ENCODE results near the gene SPATA25.

The SPATA25 gene

GRCh38 chr20:45917790-45918141 is 30.3 kb upstream of the SPATA25 start:
- TF ChIP-seq POLR2A (IDR thresholded peaks at IDR 0.05; ENCODE audit: low read depth, low read length) = no peak
- TF ChIP-seq POLR2AphosphoS5 (IDR thresholded peaks at IDR 0.05; ENCODE audit: low read depth, low read length) = no peak
- TF ChIP-seq PAX5 (IDR thresholded peaks at IDR 0.05; ENCODE audit: insufficient read depth, low read length, severe bottlenecking) = no peak
- TF ChIP-seq TAF1 (IDR thresholded peaks at IDR 0.05; ENCODE audit: low read depth, low read length) = no peak
- TF ChIP-seq POU2F2 (IDR thresholded peaks at IDR 0.05; ENCODE audit: low read depth, low read length) = no peak
- no peak for TF ChIP-seq SPI1 (IDR thresholded peaks at IDR 0.05; ENCODE audit: low read depth, low read length)
- FAIRE-seq (no peak), DNase-seq (ENCODE audit: insufficient read length, low spot score) (no peak)

DNA sequence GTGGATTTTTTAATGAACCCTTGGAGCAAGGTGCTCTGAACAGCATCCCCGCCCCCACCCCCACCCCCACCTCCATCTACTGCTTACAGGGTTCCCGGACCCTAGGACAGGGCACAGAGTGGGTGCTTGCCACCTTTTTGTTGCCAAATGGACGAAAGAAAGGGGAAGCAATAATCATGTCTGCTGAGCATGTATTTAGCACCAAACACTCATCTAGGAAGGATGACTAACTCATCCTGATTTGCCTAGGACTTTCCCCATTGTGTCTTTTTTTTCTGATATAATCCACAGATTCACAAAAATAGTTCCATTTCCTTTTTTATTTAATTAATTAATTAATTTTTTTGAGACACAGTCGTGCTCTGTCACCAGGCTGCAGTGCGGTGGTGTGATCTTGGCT is 25.7 kb upstream of the SPATA25 start:
- FAIRE-seq = no peak
- TF ChIP-seq POLR2A (IDR thresholded peaks at IDR 0.05; ENCODE audit: low read depth, low read length) (no peak), POU2F2 (IDR thresholded peaks at IDR 0.05; ENCODE audit: low read depth, low read length) (no peak)
- no peak for DNase-seq (ENCODE audit: insufficient read length, low spot score)

- FAIRE-seq = no peak
- no peak for DNase-seq (ENCODE audit: insufficient read length, low spot score)
Measured at GRCh38 chr20:45912344-45912682, 24.9 kb upstream of the SPATA25 start.

GRCh38 chr20:45911486-45912343 is 24.3 kb upstream of the SPATA25 start, which contains the start of gene PLTP:
PLTP (minus strand) TSS chr20:45912155; CDS start chr20:45911452, 703 bp downstream.
- no peak for FAIRE-seq
- TF ChIP-seq POLR2AphosphoS5 (IDR thresholded peaks at IDR 0.05; ENCODE audit: low read depth, low read length) (no peak), SPI1 (IDR thresholded peaks at IDR 0.05; ENCODE audit: low read depth, low read length) (no peak), POLR2A (IDR thresholded peaks at IDR 0.05; ENCODE audit: low read depth, low read length) (no peak)
- DNase-seq (ENCODE audit: insufficient read length, low spot score) = no peak

More at GRCh38 chr20:45912344-45912682, 24.9 kb upstream of the SPATA25 start:
- TF ChIP-seq SPI1 (IDR thresholded peaks at IDR 0.05; ENCODE audit: low read depth, low read length) (no peak), POU2F2 (IDR thresholded peaks at IDR 0.05; ENCODE audit: low read depth, low read length) (no peak), TAF1 (IDR thresholded peaks at IDR 0.05; ENCODE audit: low read depth, low read length) (no peak), POLR2A (IDR thresholded peaks at IDR 0.05; ENCODE audit: low read depth, low read length) (no peak), POLR2AphosphoS5 (IDR thresholded peaks at IDR 0.05; ENCODE audit: low read depth, low read length) (no peak), PAX5 (IDR thresholded peaks at IDR 0.05; ENCODE audit: insufficient read depth, low read length, severe bottlenecking) (no peak)

- TF ChIP-seq POLR2A (IDR thresholded peaks at IDR 0.05; ENCODE audit: low read depth, low read length) (0 out of 2 replicates have a peak, but pooled peaks have one; percentile 1), POU2F2 (IDR thresholded peaks at IDR 0.05; ENCODE audit: low read depth, low read length) (no peak)
- FAIRE-seq (peak; percentile 88), DNase-seq (ENCODE audit: insufficient read length, low spot score) (peak; percentile 96)
Measured at GRCh38 chr20:45910670-45911485, 23.5 kb upstream of the SPATA25 start.

- no peak for FAIRE-seq
- TF ChIP-seq SPI1 (IDR thresholded peaks at IDR 0.05; ENCODE audit: low read depth, low read length) = no peak
- no peak for TF ChIP-seq POU2F2 (IDR thresholded peaks at IDR 0.05; ENCODE audit: low read depth, low read length)
- TF ChIP-seq POLR2A (IDR thresholded peaks at IDR 0.05; ENCODE audit: low read depth, low read length) = no peak
- TF ChIP-seq TAF1 (IDR thresholded peaks at IDR 0.05; ENCODE audit: low read depth, low read length) = no peak
- no peak for TF ChIP-seq PAX5 (IDR thresholded peaks at IDR 0.05; ENCODE audit: insufficient read depth, low read length, severe bottlenecking)
- TF ChIP-seq POLR2AphosphoS5 (IDR thresholded peaks at IDR 0.05; ENCODE audit: low read depth, low read length) = no peak
Measured at GRCh38 chr20:45909817-45910669, 22.6 kb upstream of the SPATA25 start.

GRCh38 chr20:45909336-45909808 is 21.9 kb upstream of the SPATA25 start:
- DNase-seq (ENCODE audit: insufficient read length, low spot score) (no peak), FAIRE-seq (no peak)
- TF ChIP-seq POU2F2 (IDR thresholded peaks at IDR 0.05; ENCODE audit: low read depth, low read length) = no peak
- no peak for TF ChIP-seq POLR2A (IDR thresholded peaks at IDR 0.05; ENCODE audit: low read depth, low read length)
- TF ChIP-seq POLR2AphosphoS5 (IDR thresholded peaks at IDR 0.05; ENCODE audit: low read depth, low read length) = no peak
- no peak for TF ChIP-seq TAF1 (IDR thresholded peaks at IDR 0.05; ENCODE audit: low read depth, low read length)
- no peak for TF ChIP-seq SPI1 (IDR thresholded peaks at IDR 0.05; ENCODE audit: low read depth, low read length)
- TF ChIP-seq PAX5 (IDR thresholded peaks at IDR 0.05; ENCODE audit: insufficient read depth, low read length, severe bottlenecking) = no peak

More at GRCh38 chr20:45909817-45910669, 22.6 kb upstream of the SPATA25 start:
- DNase-seq (ENCODE audit: insufficient read length, low spot score) = no peak

DNA sequence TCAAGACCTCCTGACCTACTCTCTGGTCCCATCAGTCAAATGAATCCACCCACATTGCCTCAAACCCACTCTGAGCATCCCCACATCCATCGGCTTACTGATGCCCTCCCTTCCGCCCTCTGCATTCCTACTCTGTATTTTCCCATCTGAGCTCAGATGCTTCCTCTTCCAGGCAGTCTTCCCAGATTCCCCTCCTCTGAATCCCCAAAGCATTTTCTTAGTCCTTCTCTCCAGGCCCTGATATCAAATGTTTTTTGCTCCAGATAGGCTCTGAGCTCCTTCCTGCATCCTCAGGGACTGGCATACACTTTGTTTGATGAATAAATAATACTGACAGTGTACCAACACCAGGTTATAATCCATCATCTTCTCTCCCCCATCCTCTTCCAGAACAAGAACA is 20.7 kb upstream of the SPATA25 start:
- FAIRE-seq (no peak), DNase-seq (ENCODE audit: insufficient read length, low spot score) (no peak)
- TF ChIP-seq POU2F2 (IDR thresholded peaks at IDR 0.05; ENCODE audit: low read depth, low read length) = no peak
- TF ChIP-seq PAX5 (IDR thresholded peaks at IDR 0.05; ENCODE audit: insufficient read depth, low read length, severe bottlenecking) = no peak

DNA sequence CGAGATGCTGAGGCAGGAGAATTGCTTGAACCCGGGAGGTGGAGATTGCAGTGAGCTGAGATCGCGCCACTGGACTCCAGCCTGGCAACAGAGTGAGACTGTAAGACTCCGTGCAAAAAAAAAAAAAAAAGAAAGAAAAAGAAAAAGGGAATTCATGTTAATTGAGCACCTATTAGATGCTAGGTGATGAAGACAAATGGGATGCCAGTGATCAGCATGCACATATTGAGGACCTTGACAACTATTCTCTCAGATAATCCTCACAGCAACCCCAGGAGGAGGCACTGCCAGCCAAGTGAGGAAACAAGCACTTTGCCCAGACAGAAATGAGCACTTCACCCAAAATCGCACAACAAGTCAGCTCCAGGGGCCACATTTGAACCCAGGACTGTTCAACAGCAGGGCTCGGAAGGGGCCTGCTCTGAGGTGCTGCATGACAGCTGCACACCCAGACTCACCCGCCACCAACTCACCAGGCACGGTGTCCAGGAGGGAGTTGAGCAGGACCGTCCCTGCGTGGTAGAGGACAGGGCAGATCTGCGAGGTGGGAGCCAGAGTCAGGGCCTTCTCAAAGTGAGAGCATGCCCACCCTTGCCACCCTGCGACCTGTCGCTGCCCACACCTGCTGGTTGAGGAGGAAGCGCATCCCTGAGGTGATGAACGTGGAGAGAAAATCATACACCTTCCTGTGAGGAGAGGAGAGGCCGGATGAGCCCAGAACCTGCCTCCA is 20.0 kb upstream of the SPATA25 start:
- FAIRE-seq = no peak
- TF ChIP-seq POLR2A (IDR thresholded peaks at IDR 0.05; ENCODE audit: low read depth, low read length) (no peak), TAF1 (IDR thresholded peaks at IDR 0.05; ENCODE audit: low read depth, low read length) (no peak), SPI1 (IDR thresholded peaks at IDR 0.05; ENCODE audit: low read depth, low read length) (no peak)
- no peak for DNase-seq (ENCODE audit: insufficient read length, low spot score)

All from GM12891 (cell line).